Muscle of back (tissue), 13 donors: ENCODE results near the gene PRORP. TPM values are rescaled to one million over a fixed set of nuclear protein-coding genes. Genes with fewer than 3 reads are reported as not detected.
A peak's percentile ranks its signal among the peaks of the same experiment; 100 is the strongest.
"Not testable (repeated sequence)": the region's sequence is repeated elsewhere in the genome, so short reads cannot be mapped to it uniquely, and the experiment has no call there.

Experiments used
- DNase-seq, 3 donors: peaks; one replicate each; pipeline versions ENCODE4 v3.0.0 to v3.0.0-alpha.2; 2013
- long read RNA-seq, 9 donors: transcript quantifications; one replicate each; lab custom pipeline, GENCODE V29; 2026
- polyA plus RNA-seq, 10 donors: library from polyadenylated mRNA; unstranded; fragments of 120-200 nt; gene quantifications; one replicate each; pipeline ENCODE4 v1.2.1, GENCODE V29; 2013; ENCODE audit not compliant: insufficient read length in 10 of 10

Gene PRORP
- 10 to 100 TPM; 14.5 to 21.3 (median 18.6) TPM for polyA plus RNA-seq
- long read RNA-seq, donor 1, full-length matches to known transcripts, result 2 of 2 reads
- long read RNA-seq, donor 1, partial matches to known transcripts, result 0 of 2 reads
- long read RNA-seq, donor 1, other reads (novel, unspliced or antisense), result 0 of 2 reads
- long read RNA-seq, donor 2, result 0 reads
- long read RNA-seq, donor 3, result 0 reads
- long read RNA-seq, donor 4, partial matches to known transcripts, result 0 of 3 reads
- long read RNA-seq, donor 4, other reads (novel, unspliced or antisense), result 0 of 3 reads
- long read RNA-seq, donor 5, full-length matches to known transcripts, result 1 of 1 reads
- long read RNA-seq, donor 5, partial matches to known transcripts, result 0 of 1 reads
- long read RNA-seq, donor 5, other reads (novel, unspliced or antisense), result 0 of 1 reads
- long read RNA-seq, donor 6, partial matches to known transcripts, result 0 of 6 reads
- long read RNA-seq, donor 6, other reads (novel, unspliced or antisense), result 0 of 6 reads
- long read RNA-seq, donor 7, full-length matches to known transcripts, result 4 of 4 reads
- long read RNA-seq, donor 7, partial matches to known transcripts, result 0 of 4 reads
- long read RNA-seq, donor 7, other reads (novel, unspliced or antisense), result 0 of 4 reads
- long read RNA-seq, donor 8, full-length matches to known transcripts, result 2 of 2 reads
- long read RNA-seq, donor 8, partial matches to known transcripts, result 0 of 2 reads
- long read RNA-seq, donor 8, other reads (novel, unspliced or antisense), result 0 of 2 reads
- long read RNA-seq, donor 9, partial matches to known transcripts, result 0 of 1 reads
- long read RNA-seq, donor 9, other reads (novel, unspliced or antisense), result 0 of 1 reads

DNA sequence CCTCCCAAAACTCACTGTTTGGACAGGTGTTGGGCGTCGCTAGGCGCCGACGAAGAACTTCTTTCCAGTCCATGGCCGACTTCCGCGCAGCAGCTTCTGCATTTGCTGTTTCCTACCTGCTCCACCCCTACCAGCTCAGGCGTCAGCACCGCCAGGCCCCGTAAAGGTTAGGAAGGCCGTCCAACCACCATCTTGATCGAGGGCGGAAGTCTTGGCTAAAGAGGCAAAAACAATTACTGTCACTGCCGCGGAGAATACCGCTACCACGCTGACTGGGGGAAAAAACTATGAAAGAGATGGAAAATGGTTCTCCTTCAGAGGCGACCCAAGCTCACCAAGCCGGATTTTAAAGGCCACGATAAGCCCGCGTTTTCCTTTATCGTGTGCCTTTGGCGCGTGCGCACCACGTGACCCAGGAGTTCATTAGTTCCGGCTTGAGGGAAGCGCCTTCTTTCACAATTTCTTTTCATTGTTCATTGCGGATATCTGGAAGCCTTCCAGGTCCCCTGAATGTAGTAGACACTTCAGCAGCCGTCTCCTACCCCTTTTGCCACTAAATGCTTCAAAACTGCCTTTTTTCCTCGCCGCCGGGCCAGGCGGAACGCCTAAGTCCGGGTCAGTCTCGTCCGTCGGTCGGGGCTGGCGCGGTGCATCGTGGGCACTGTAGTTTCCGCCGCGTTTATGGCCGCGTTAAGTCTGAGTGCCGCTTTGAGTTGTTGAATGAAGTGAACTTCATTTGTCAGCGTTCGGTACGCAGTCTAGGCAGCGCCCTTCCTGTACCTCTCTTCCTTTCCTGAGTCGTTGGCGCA, at the start of gene PRORP, which contains the start of gene PPP2R3C:
Gene PRORP, plus strand, starts transcription at position 666 of the 809 bp plus-strand sequence. CDS start 694 bp downstream, outside the sequence.
Gene PPP2R3C, minus strand, starts transcription at position 104 of the 809 bp plus-strand sequence. Its CDS starts 31 bp downstream, at position 73.
- DNase-seq, result peak; percentile 93 to 99 (median 94)

GRCh38 chr14:35073486-35073885, 48.9 kb upstream of the PRORP start:
- no peak for DNase-seq

DNA sequence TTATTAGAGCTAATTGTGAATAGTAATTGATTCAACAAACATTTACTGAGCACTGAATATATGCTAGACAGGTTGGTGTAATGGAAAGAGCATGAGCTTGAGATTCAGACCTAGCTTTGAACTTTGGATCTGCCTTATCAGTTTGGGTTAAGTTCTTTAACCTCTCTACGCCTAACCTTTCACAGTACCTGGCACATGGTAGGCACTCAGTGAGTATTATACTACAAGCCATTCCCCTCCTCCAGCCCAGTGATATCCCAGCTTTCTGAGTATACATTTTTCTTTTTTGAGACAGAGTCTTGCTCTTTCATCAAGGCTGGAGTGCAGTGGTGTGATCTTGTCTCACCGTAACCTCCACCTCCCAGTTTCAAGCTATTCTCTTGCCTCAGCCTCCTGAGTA, 44.3 kb upstream of the PRORP start:
- DNase-seq, result no peak

DNA sequence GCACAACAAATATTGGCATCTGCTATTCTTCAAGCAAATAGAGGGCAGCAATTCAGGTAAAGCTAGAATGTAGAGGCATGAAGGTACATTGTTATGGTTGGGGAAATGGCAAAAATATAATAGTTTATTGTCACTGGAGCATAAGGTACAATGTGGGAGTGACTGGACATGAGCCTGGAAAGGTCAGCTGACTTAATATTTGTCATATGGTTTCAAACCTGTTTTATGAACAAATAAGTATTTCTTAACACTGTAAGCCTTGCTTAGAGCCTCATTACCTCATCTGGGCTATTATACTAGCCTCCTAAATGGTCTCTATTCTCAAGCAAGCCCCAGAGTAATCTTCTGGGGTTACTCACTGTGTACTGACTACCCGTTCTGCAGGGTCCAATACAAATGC, 42.6 kb upstream of the PRORP start:
- DNase-seq, result no peak

GRCh38 chr14:35083530-35084150, 38.7 kb upstream of the PRORP start:
- DNase-seq, result no peak

- DNase-seq, result no peak
These were observed 36.9 kb upstream of the PRORP start for GRCh38 chr14:35085441-35085840.

- no peak for DNase-seq
These were observed 33.8 kb upstream of the PRORP start for GRCh38 chr14:35088514-35088913.

DNA sequence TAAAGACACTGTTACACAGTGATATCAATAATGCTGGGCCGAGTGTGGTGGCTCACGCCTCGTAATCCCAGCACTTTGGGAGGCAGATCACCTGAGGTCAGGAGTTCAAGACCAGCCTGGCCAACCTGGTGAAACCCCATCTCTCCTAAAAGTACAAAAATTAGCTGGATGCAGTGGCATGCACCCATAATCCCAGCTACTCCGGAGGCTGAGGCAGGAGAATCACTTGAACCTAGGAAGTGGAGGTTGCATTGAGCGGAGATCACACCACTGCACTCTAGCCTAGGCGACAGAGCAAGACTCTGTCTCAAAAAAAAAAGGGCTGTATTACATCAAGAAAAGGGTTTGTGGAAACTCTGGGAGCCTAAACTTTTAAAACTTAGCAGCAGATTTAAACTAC, 27.7 kb upstream of the PRORP start:
- not testable (repeated sequence) for DNase-seq

- DNase-seq, result no peak
These were observed 14.5 kb upstream of the PRORP start for GRCh38 chr14:35107866-35108265.

DNA sequence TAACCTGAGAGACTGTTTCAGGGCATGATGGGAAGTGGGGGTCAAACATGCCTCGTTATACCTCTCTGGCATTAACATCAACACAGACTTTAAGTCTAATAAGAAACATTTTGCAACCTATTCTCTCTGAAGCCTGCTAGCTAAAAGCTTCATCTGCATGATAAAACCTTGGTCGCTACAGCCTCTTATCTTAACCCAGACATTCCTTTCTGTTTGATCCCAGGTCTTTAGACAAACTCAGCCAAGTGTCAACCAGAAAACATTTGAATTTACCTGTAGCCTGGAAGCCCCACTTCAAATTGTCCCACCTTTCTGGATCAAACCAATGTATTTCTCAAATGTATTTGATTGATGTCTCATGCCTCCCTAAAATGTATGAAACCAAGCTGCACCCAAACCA, 9.7 kb upstream of the PRORP start:
- DNase-seq, result no peak

GRCh38 chr14:35113308-35113950, 8.9 kb upstream of the PRORP start:
- no peak for DNase-seq

GRCh38 chr14:35114036-35114435, 8.3 kb upstream of the PRORP start:
- no peak for DNase-seq

DNA sequence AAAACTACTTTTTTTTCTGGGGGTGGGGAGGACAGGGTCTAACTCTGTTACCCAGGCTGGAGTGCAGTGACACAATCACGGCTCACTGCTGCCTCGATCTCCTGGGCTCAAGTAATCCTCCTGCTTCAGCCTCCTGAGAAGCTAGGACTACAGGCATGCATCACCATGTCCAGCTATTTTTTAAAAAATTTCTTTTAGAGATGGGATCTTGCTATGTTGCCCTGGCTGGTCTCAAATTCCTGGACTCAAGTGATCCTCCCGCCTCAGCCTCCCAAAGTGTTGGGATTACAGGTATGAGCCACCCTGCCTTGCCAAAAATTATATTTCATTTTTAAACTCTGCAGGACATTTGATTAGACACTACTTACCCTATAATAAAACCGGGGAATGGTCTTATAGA, 6.1 kb upstream of the PRORP start:
- no peak for DNase-seq

GRCh38 chr14:35117112-35117511, 5.2 kb upstream of the PRORP start:
- DNase-seq, result no peak

DNA sequence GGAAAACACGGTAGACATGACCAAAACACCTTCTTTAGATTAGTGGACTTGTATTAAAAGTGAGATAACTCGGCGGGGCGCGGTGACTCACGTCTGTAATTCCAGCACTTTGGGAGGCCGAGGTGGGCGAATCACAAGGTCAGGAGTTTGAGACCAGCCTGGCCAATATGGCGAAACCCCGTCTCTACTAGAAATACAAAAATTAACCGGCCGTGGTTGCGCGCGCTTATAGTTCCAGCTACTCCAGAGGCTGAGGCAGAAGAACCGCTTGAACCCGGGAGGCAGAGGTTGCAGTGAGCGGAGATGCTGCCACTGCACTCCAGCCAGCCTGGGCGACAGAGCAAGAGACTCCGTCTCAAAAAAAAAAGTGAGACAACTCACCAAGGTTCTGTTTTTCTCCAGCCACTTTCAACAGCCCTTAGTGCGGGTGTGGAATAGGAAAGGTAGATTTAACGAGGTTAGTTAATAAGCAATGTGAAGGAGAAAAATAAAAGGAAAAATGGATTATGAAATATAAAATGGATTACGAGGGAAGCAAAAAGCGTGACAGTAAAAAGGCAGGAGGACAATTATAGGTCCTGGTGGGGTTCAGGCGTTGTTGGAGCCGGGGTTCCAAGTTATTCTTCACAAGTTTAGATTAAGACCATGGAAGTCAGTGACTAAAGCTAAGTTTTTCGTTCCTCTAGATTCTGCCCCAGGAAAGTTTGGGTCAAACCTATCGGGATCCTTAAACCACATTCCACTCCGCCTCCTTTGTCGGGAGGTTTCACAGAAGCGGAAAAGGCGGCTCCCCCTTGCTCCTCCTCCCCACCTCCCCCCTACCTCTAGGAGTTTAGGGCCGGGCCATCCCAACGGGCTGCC, 1.1 kb upstream of the PRORP start:
- no peak for DNase-seq

GRCh38 chr14:35122696-35123387, 490 bp downstream of the PRORP start:
- DNase-seq, result peak in 1 of 3 donors; percentile 13

DNA sequence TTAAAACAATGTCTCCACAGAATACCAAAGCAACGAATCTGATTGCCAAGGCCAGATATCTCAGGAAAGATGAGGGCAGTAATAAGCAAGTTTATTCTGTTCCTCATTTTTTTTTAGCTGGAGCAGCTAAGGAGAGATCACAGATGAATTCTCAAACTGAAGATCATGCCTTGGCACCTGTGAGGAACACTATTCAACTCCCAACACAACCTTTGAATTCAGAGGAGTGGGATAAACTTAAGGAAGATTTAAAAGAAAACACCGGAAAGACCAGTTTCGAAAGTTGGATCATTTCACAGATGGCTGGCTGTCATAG, 994 bp downstream of the PRORP start:
- DNase-seq, result no peak

DNA sequence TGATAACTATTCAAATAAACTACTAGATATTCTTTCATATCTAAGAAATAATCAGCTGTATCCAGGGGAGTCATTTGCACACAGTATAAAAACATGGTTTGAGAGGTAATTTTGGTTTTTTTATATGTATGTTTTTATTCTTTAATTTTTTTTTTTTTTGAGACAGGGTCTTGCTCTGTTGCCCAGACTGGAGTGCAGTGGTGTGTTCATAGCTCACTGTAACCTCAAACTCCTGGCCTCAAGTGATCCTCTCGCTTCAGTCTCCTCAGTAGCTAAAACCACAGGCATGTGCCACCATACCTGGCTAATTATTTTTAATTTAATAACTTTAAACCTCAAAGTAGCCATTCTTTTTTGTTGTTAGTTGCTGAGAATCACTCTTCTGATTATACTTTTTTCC, 1.8 kb downstream of the PRORP start:
- no peak for DNase-seq

DNA sequence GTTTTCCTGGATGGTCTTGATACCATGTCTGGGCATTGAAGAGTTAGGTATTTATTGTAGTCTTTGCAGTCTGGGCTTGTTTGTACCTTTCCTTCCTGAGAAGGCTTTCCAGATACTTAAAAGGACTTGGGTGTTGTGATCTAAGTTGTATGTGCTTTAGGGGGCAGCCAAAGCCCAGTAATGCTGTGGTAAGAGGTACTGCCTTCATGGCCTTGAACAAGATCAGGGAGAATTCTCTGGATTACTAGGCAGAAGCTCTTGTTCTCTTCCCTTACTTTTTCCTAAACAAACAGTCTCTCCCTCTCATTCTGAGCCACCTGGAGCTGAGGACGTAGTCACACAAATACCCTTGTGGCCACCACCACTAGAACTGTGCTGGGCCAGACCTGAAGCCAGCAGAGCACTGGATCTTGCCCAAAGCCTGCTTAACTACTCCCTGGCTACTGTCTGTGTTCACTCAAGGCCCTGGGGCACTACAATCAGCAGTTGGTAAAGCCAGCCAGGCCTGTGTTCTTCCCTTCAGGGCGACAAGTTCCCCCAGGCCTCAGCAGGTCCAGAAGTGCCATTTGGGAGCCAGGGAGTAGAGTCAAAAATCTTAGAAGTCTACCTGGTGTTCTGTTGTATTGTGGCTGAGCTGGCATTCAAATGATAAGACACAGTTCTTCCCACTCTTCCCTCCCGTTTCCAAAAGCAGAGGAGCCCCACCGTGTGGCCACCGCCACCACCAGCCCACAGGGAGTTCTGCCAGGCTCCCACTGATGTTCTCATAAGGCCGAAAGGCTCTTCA, 11.4 kb downstream of the PRORP start:
- DNase-seq, result no peak
